GM21717 (cell line): ENCODE data around the gene B9D1.
"Not testable (repeated sequence)": the region's sequence is repeated elsewhere in the genome, so short reads cannot be mapped to it uniquely, and the experiment has no call there.

Source experiments
- ATAC-seq: cut with Tn5 transposase; IDR thresholded peaks from one replicate; pipeline ENCODE4 v1.9.1; 2021; ENCODE audit warnings: mild to moderate bottlenecking, moderate library complexity; ENCODE audit not compliant: unreplicated experiment

Gene B9D1

GRCh38 chr17:19361326-19361725, 1.2 kb downstream of the B9D1 start:
- ATAC-seq: no peak

GRCh38 chr17:19360772-19361171, 1.8 kb downstream of the B9D1 start:
- no peak for ATAC-seq

- ATAC-seq: no peak
Observed at GRCh38 chr17:19359856-19360255, 2.7 kb downstream of the B9D1 start.

GRCh38 chr17:19359151-19359550, 3.4 kb downstream of the B9D1 start:
- ATAC-seq: no peak

- ATAC-seq: no peak
Observed at GRCh38 chr17:19357761-19358160, 4.8 kb downstream of the B9D1 start.

- no peak for ATAC-seq
Observed at GRCh38 chr17:19357351-19357750, 5.2 kb downstream of the B9D1 start.

- ATAC-seq: no peak
Observed at GRCh38 chr17:19354748-19355147, 7.8 kb downstream of the B9D1 start.

- ATAC-seq: not testable (repeated sequence)
Observed at GRCh38 chr17:19353401-19353800, 9.1 kb downstream of the B9D1 start.

- no peak for ATAC-seq
Observed at GRCh38 chr17:19348806-19349205, 13.7 kb downstream of the B9D1 start.

GRCh38 chr17:19348081-19348650, 14.4 kb downstream of the B9D1 start:
- no peak for ATAC-seq

GRCh38 chr17:19347323-19348080, 15.0 kb downstream of the B9D1 start:
- no peak for ATAC-seq

- no peak for ATAC-seq
Observed at GRCh38 chr17:19346351-19347255, 15.9 kb downstream of the B9D1 start.

GRCh38 chr17:19345486-19346350, 16.8 kb downstream of the B9D1 start:
- no peak for ATAC-seq

- no peak for ATAC-seq
Observed at GRCh38 chr17:19345067-19345460, 17.5 kb downstream of the B9D1 start.

- ATAC-seq: no peak
Observed at GRCh38 chr17:19344311-19345066, 18.0 kb downstream of the B9D1 start.

GRCh38 chr17:19343671-19344151, 18.8 kb downstream of the B9D1 start:
- ATAC-seq: no peak

- ATAC-seq: no peak
Observed at GRCh38 chr17:19343256-19343630, 19.3 kb downstream of the B9D1 start.

- ATAC-seq: no peak
Observed at GRCh38 chr17:19342611-19343255, 19.8 kb downstream of the B9D1 start.
